ENCODE results near the gene CT45A9. TPM values are rescaled to one million over a fixed set of nuclear protein-coding genes. Genes with fewer than 3 reads are reported as not detected.
"Not testable (repeated sequence)": the region's sequence is repeated elsewhere in the genome, so short reads cannot be mapped to it uniquely, and the experiment has no call there.

Gene CT45A9
- total RNA-seq, 4 donors from 2014 or later, result not detected

DNA sequence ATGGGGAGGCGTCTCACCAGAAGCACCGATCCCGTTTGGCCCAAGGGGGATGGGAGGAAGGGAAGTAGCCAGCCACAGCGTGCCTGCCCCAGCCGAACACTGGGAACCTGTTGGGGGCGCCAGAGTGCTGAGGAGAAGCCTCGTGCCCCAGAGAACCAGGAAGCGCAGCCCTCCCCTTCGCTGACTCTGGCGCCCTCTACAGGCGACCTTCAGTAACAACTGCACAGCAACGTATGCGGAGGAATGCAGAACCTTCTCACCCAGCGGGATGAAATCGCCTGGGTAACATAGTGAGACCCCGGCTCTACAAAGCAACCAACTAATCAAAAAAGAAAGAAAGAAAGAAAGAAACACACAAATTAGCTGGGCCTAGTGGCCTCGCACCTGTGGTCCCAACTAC lies 34.4 kb downstream of the CT45A9 start, which contains the start of gene CT45A7:
Gene CT45A7 (minus strand): TSS at position 101 of the 400 bp plus-strand sequence. CDS start 3,747 bp downstream, outside the sequence.
- TF ChIP-seq, protein P1, sequence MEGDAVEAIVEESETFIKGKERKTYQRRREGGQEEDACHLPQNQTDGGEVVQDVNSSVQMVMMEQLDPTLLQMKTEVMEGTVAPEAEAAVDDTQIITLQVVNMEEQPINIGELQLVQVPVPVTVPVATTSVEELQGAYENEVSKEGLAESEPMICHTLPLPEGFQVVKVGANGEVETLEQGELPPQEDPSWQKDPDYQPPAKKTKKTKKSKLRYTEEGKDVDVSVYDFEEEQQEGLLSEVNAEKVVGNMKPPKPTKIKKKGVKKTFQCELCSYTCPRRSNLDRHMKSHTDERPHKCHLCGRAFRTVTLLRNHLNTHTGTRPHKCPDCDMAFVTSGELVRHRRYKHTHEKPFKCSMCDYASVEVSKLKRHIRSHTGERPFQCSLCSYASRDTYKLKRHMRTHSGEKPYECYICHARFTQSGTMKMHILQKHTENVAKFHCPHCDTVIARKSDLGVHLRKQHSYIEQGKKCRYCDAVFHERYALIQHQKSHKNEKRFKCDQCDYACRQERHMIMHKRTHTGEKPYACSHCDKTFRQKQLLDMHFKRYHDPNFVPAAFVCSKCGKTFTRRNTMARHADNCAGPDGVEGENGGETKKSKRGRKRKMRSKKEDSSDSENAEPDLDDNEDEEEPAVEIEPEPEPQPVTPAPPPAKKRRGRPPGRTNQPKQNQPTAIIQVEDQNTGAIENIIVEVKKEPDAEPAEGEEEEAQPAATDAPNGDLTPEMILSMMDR (IDR thresholded peaks at IDR 0.05; ENCODE audit: low read depth), result not testable (repeated sequence)

DNA sequence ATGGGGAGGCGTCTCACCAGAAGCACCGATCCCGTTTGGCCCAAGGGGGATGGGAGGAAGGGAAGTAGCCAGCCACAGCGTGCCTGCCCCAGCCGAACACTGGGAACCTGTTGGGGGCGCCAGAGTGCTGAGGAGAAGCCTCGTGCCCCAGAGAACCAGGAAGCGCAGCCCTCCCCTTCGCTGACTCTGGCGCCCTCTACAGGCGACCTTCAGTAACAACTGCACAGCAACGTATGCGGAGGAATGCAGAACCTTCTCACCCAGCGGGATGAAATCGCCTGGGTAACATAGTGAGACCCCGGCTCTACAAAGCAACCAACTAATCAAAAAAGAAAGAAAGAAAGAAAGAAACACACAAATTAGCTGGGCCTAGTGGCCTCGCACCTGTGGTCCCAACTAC lies 51.7 kb downstream of the CT45A9 start, which contains the start of gene CT45A2:
Gene CT45A2 (minus strand): TSS at position 101 of the 400 bp plus-strand sequence. CDS start 3,747 bp downstream, outside the sequence.
- TF ChIP-seq, protein P1 (IDR thresholded peaks at IDR 0.05; ENCODE audit: low read depth), result not testable (repeated sequence)

Other genes with a start within 250 kb of the CT45A9 start
- gene CT45A1, start 158.2 kb downstream of the CT45A9 start, total RNA-seq, result not detected
- not detected for gene CT45A3, start 103.6 kb downstream of the CT45A9 start, total RNA-seq
- gene CT45A5, start 86.3 kb downstream of the CT45A9 start, total RNA-seq, result not detected
- not detected for gene CT45A6, start 69.0 kb downstream of the CT45A9 start, total RNA-seq
- not detected for gene CT45A2, start 51.8 kb downstream of the CT45A9 start, total RNA-seq
- gene CT45A7, start 34.5 kb downstream of the CT45A9 start, total RNA-seq, result not detected
- not detected for gene CT45A8, start 17.3 kb downstream of the CT45A9 start, total RNA-seq
- not detected for gene CT45A10, start 21.6 kb upstream of the CT45A9 start, total RNA-seq
- gene SAGE1, start 21.9 kb upstream of the CT45A9 start, total RNA-seq, result not detected
- 10 to 100 TPM; 30.5 to 55.6 (median 35.5) TPM for gene MMGT1, start 102.2 kb upstream of the CT45A9 start, total RNA-seq
- 10 to 100 TPM; 17.1 to 24.0 (median 18.6) TPM for gene SLC9A6, start 113.6 kb upstream of the CT45A9 start, total RNA-seq